SH-SY5Y (cell line): ENCODE measurements around the gene RHBDD1.

ENCODE experiments used
- GATA2 ChIP-seq: IDR thresholded peaks from 2 replicates; pipeline ENCODE4 v1.6.1; 2011; ENCODE audit warnings: mild to moderate bottlenecking, low read depth, low read length
- GATA3 ChIP-seq: IDR thresholded peaks from 2 replicates; pipeline ENCODE4 v1.6.1; 2011; ENCODE audit warnings: low read depth, mild to moderate bottlenecking, low read length, moderate library complexity

DNA sequence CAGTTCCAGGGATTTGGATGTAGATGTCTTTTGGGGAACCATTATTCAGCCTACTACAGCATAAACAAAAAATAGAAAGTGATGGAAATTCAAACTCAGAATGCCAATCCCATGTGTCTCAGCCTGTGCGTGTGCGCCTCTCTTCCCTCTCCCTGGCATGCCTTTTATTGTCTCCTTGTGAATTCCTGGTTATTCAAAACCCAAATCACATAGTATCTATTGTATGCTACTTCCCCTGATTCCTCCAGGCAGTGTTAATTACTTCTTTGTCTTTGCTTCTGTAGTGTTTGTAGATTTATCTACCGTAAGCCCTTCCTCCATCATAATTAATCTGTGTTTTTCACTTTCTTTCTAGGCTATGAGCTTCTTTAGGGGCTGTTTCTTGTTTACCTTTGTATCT, 38.9 kb downstream of the RHBDD1 start:
- TF ChIP-seq GATA3, result no peak
- TF ChIP-seq GATA2, result no peak
